HCT116 (cell line): ENCODE data around the gene RAB32. TPM values are rescaled to one million over a fixed set of nuclear protein-coding genes. Genes with fewer than 3 reads are reported as not detected.

ENCODE experiments used
- ATAC-seq: fragments of 200-7000 bp; cut with Tn5 transposase; 2 replicates; pipeline ENCODE4 v1.9.1; 2020; ENCODE audit warnings: mild to moderate bottlenecking, moderate library complexity
- BruUV-seq: library from RNA; stranded (reverse); fragments of 400-500 nt; replicated peaks from 2 replicates; lab custom pipeline; 2021; lab: Mats Ljungman, UMichigan
- CTCF ChIA-PET: fragments of 300-600 bp; sonication (Branson Sonifier 250); formaldehyde crosslinking; loops from one replicate; lab custom pipeline; 2021; ENCODE audit warnings: antibody characterized with exemption; lab: Charles Lee
- POLR2A ChIA-PET: fragments of 300-600, 350-600 bp; sonication (Branson Sonifier 250); formaldehyde crosslinking; loops from one replicate; lab custom pipeline; 2021; ENCODE audit warnings: antibody characterized with exemption; lab: Charles Lee
- RAD21 ChIA-PET, 2 experiments: fragments of 300-600 bp; sonication (Branson Sonifier 250); formaldehyde crosslinking; loops; one replicate each; lab custom pipeline; 2023; ENCODE audit warnings: low total read pairs in 2 of 2; ENCODE audit not compliant: uncharacterized antibody in 2 of 2, unreplicated experiment in 2 of 2, low non-redundant PET in 1 of 2; lab: Charles Lee
- DNase-seq: peaks from one replicate; pipeline ENCODE4 v3.0.0-alpha.2; 2010; ENCODE audit warnings: low read depth, low spot score
- H2AFZ ChIP-seq: fragments of 200-600 bp; shearing (Covaris generic), sonication (generic); 2 replicates; pipeline ENCODE4 v1.6.1; 2017; ENCODE audit warnings: low read depth, mixed run types, mixed read lengths, antibody characterized with exemption, low read length; ENCODE audit not compliant: poor library complexity, severe bottlenecking
- H3K27ac ChIP-seq: 2 replicates; pipeline ENCODE4 v1.5.1; 2012; ENCODE audit warnings: low read depth, low read length
- H3K27me3 ChIP-seq: fragments of 200-600 bp; sonication (generic); 2 replicates; pipeline ENCODE4 v1.6.1; 2016; ENCODE audit warnings: mixed run types, low read length, mixed read lengths; ENCODE audit not compliant: insufficient read depth
- H3K36me3 ChIP-seq, 2 experiments: fragments of 200-500 bp in 1 of 2; fragments of 200-600 bp in 1 of 2; sonication (Bioruptor generic) in 1 of 2; sonication (generic) in 1 of 2; 2 replicates each; pipeline versions ENCODE4 v1.5.1 to v1.6.1; 2014 to 2016; ENCODE audit warnings: low read length in 2 of 2, inconsistent platforms in 1 of 2, mixed read lengths in 1 of 2, mixed run types in 1 of 2; ENCODE audit not compliant: insufficient read depth in 2 of 2, control insufficient read depth in 1 of 2
- H3K4me1 ChIP-seq, 2 experiments: fragments of 200-600 bp in 1 of 2; sonication (generic) in 1 of 2; 2 replicates each; pipeline versions ENCODE4 v1.5.1 to v1.6.1; 2012 to 2017; ENCODE audit warnings: low read length in 2 of 2, inconsistent platforms in 1 of 2, mild to moderate bottlenecking in 1 of 2, mixed read lengths in 1 of 2, mixed run types in 1 of 2, moderate library complexity in 1 of 2; ENCODE audit not compliant: insufficient read depth in 2 of 2, control insufficient read depth in 1 of 2
- H3K4me2 ChIP-seq: fragments of 200-600 bp; sonication (generic); 2 replicates; pipeline ENCODE4 v1.6.1; 2017; ENCODE audit warnings: mixed run types, low read length, mixed read lengths
- H3K4me3 ChIP-seq, 2 experiments: fragments of 200-600 bp in 1 of 2; sonication (generic) in 1 of 2; replicated peaks in 1 of 2; 2 replicates each; pipeline ENCODE4 v1.5.1; 2011 to 2016; ENCODE audit warnings: low read length in 2 of 2, control low read depth in 1 of 2, low read depth in 1 of 2, mild to moderate bottlenecking in 1 of 2, mixed read lengths in 1 of 2, mixed run types in 1 of 2
- H3K79me2 ChIP-seq: fragments of 200-600 bp; sonication (generic); 2 replicates; pipeline ENCODE4 v1.6.1; 2017; ENCODE audit warnings: mild to moderate bottlenecking, mixed run types, low read length, moderate library complexity, mixed read lengths; ENCODE audit not compliant: insufficient read depth
- H3K9ac ChIP-seq: fragments of 200-600 bp; sonication (generic); 2 replicates; pipeline ENCODE4 v1.6.1; 2016; ENCODE audit warnings: low read length, mixed read lengths
- H3K9me2 ChIP-seq: fragments of 200-600 bp; sonication (generic), shearing (Covaris generic); 2 replicates; pipeline ENCODE4 v1.6.1; 2017; ENCODE audit warnings: mixed run types, mild to moderate bottlenecking, moderate library complexity; ENCODE audit not compliant: insufficient read depth
- H3K9me3 ChIP-seq, 2 experiments: fragments of 200-500 bp in 1 of 2; fragments of 200-600 bp in 1 of 2; sonication (Bioruptor generic) in 1 of 2; sonication (generic) in 1 of 2; 2 replicates each; pipeline ENCODE4 v1.6.1; 2014 to 2017; ENCODE audit warnings: low read length in 2 of 2, mixed read lengths in 2 of 2, inconsistent platforms in 1 of 2, low read depth in 1 of 2, mild to moderate bottlenecking in 1 of 2, mixed run types in 1 of 2, moderate library complexity in 1 of 2; ENCODE audit not compliant: control insufficient read depth in 1 of 2, insufficient read depth in 1 of 2
- H4K20me1 ChIP-seq: fragments of 200-600 bp; sonication (generic), shearing (Covaris generic); 2 replicates; pipeline ENCODE4 v1.6.1; 2017; ENCODE audit warnings: mixed run types, mild to moderate bottlenecking, moderate library complexity; ENCODE audit not compliant: insufficient read depth
- CBX3 ChIP-seq: IDR thresholded peaks from 2 replicates; pipeline ENCODE4 v1.6.1; 2012; ENCODE audit warnings: low read depth
- EGR1 ChIP-seq: IDR thresholded peaks from 2 replicates; pipeline ENCODE4 v1.6.1; 2012; ENCODE audit warnings: low read depth
- ELF1 ChIP-seq: IDR thresholded peaks from 2 replicates; pipeline ENCODE4 v1.6.1; 2012; ENCODE audit warnings: low read depth, borderline replicate concordance
- EZH2phosphoT487 ChIP-seq: fragments of 200-600 bp; IDR thresholded peaks from 2 replicates; pipeline ENCODE4 v1.6.1; 2018; ENCODE audit warnings: antibody characterized with exemption, borderline replicate concordance
- POLR2A ChIP-seq: IDR thresholded peaks from 2 replicates; pipeline ENCODE4 v1.7.0; 2011; ENCODE audit warnings: borderline replicate concordance; ENCODE audit not compliant: insufficient read depth, insufficient read length; ENCODE audit errors: extremely low read depth
- RAD21 ChIP-seq: IDR thresholded peaks from 2 replicates; pipeline ENCODE4 v1.6.1; 2012; ENCODE audit warnings: low read depth, mild to moderate bottlenecking
- SP1 ChIP-seq: IDR thresholded peaks from 2 replicates; pipeline ENCODE4 v1.6.1; 2012; ENCODE audit warnings: low read depth
- YY1 ChIP-seq: IDR thresholded peaks from 2 replicates; pipeline ENCODE4 v1.6.1; 2011; ENCODE audit warnings: low read length, low read depth, moderate library complexity, mild to moderate bottlenecking; ENCODE audit not compliant: insufficient replicate concordance; ENCODE audit errors: extremely low read depth
- intact Hi-C: fragments of 100-400 bp; cut with micrococcal nuclease; formaldehyde crosslinking; loops from 2 replicates; pipeline ENCODE4 v1.10.0; 2022
- total RNA-seq: library from RNA; stranded (reverse); gene quantifications from one replicate; pipeline ENCODE4 v1.2.1, GENCODE V29; 2021; ENCODE audit not compliant: unreplicated experiment
- TF ChIP-seq, protein P1 (sequence below): IDR thresholded peaks from 2 replicates; pipeline ENCODE4 v1.6.1; 2012; ENCODE audit warnings: low read depth
- TF ChIP-seq, protein P2 (sequence below), 3 experiments: fragments of 200-600 bp in 1 of 3; sonication (generic) in 1 of 3; IDR thresholded peaks in 2 of 3; conservative IDR thresholded peaks in 1 of 3; 2 replicates each; pipeline ENCODE4 v1.5.1; 2012 to 2017; ENCODE audit warnings: low read depth in 2 of 3, low read length in 2 of 3, antibody characterized with exemption in 1 of 3, borderline replicate concordance in 1 of 3, control low read depth in 1 of 3, mild to moderate bottlenecking in 1 of 3, mixed read lengths in 1 of 3, mixed run types in 1 of 3, moderate library complexity in 1 of 3; ENCODE audit not compliant: insufficient read depth in 1 of 3

RAB32 gene
- total RNA-seq, 1 experiment from 2014 or later, result not detected

DNA sequence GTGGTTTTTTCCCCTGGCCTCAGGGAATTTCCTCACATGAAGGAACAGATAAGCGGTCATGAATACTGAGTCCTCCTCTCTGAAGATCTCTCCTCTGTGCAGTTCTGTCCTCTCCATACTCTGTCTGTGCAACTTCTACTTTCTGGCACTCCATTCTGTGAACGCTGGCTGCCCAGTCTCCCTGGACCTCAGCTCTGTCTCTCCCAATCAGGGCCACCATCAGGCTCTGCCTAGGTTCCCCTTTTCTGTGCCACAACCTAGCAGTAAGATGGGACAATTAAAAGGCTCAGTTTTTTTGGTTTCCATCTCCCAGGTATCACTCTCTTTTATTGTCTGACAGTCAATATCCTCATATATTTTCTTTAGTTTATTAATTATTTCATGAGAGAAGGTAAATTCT lies 50.4 kb downstream of the RAB32 start:
- no peaks in the 10 kb centered on the region for H3K79me2 ChIP-seq
- ChIA-PET RAD21 (no interaction called here), CTCF (no interaction called here), POLR2A (no interaction called here)
- no peak overlapping the region for H3K27ac ChIP-seq
- H3K4me2 ChIP-seq, result no peak overlapping the region
- H3K36me3 ChIP-seq, result no peaks in the 10 kb centered on the region
- no TSS peak for BruUV-seq
- H3K4me3 ChIP-seq, result no peak overlapping the region
- intact Hi-C loops, result no loop called here
- H3K9me3 ChIP-seq, result no peaks in the 10 kb centered on the region
- H3K9ac ChIP-seq, result no peak overlapping the region
- no peaks in the 10 kb centered on the region for H3K27me3 ChIP-seq
- no peak for ATAC-seq
- H2AFZ ChIP-seq, result no peak overlapping the region
- no peaks in the 10 kb centered on the region for H3K9me2 ChIP-seq
- no peak for DNase-seq
- no peaks in the 10 kb centered on the region for H3K4me1 ChIP-seq
- TF ChIP-seq, protein P1, sequence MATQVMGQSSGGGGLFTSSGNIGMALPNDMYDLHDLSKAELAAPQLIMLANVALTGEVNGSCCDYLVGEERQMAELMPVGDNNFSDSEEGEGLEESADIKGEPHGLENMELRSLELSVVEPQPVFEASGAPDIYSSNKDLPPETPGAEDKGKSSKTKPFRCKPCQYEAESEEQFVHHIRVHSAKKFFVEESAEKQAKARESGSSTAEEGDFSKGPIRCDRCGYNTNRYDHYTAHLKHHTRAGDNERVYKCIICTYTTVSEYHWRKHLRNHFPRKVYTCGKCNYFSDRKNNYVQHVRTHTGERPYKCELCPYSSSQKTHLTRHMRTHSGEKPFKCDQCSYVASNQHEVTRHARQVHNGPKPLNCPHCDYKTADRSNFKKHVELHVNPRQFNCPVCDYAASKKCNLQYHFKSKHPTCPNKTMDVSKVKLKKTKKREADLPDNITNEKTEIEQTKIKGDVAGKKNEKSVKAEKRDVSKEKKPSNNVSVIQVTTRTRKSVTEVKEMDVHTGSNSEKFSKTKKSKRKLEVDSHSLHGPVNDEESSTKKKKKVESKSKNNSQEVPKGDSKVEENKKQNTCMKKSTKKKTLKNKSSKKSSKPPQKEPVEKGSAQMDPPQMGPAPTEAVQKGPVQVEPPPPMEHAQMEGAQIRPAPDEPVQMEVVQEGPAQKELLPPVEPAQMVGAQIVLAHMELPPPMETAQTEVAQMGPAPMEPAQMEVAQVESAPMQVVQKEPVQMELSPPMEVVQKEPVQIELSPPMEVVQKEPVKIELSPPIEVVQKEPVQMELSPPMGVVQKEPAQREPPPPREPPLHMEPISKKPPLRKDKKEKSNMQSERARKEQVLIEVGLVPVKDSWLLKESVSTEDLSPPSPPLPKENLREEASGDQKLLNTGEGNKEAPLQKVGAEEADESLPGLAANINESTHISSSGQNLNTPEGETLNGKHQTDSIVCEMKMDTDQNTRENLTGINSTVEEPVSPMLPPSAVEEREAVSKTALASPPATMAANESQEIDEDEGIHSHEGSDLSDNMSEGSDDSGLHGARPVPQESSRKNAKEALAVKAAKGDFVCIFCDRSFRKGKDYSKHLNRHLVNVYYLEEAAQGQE, result no peak
- TF ChIP-seq EGR1 (no peak), SP1 (no peak), YY1 (no peak), ELF1 (no peak), EZH2phosphoT487 (no peak), RAD21 (no peak), CBX3 (no peak), POLR2A (no peak)
- TF ChIP-seq, protein P2, sequence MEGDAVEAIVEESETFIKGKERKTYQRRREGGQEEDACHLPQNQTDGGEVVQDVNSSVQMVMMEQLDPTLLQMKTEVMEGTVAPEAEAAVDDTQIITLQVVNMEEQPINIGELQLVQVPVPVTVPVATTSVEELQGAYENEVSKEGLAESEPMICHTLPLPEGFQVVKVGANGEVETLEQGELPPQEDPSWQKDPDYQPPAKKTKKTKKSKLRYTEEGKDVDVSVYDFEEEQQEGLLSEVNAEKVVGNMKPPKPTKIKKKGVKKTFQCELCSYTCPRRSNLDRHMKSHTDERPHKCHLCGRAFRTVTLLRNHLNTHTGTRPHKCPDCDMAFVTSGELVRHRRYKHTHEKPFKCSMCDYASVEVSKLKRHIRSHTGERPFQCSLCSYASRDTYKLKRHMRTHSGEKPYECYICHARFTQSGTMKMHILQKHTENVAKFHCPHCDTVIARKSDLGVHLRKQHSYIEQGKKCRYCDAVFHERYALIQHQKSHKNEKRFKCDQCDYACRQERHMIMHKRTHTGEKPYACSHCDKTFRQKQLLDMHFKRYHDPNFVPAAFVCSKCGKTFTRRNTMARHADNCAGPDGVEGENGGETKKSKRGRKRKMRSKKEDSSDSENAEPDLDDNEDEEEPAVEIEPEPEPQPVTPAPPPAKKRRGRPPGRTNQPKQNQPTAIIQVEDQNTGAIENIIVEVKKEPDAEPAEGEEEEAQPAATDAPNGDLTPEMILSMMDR (IDR thresholded peaks at IDR 0.05 in 2 of 3, conservative IDR thresholded peaks at IDR 0.05 in 1 of 3; ENCODE audit: borderline replicate concordance in 1 of 3, insufficient read depth in 1 of 3, low read depth in 2 of 3, low read length in 2 of 3), result no peak
- H4K20me1 ChIP-seq, result no peaks in the 10 kb centered on the region
